ENCODE measurements around the gene GRB2.

GRCh38 chr17:75301049-75301448 is 104.4 kb downstream of the GRB2 start:
- TF ChIP-seq CTCF (IDR thresholded peaks at IDR 0.05 in 8 of 11, conservative IDR thresholded peaks at IDR 0.05 in 3 of 11) (no peak), POLR2AphosphoS5 (IDR thresholded peaks at IDR 0.05) (no peak)

Data from spleen (tissue), 7 donors.